Endothelial cell of umbilical vein (primary cell): ENCODE measurements around the gene NEDD1.

Experiments
- EZH2 ChIP-seq: IDR thresholded peaks from 2 replicates; pipeline ENCODE4 v1.6.1; 2012; ENCODE audit warnings: borderline replicate concordance, low read depth, mild to moderate bottlenecking, moderate library complexity, low read length, inconsistent platforms; ENCODE audit not compliant: severe bottlenecking
- TF ChIP-seq, protein P1 (sequence below), 2 donors: IDR thresholded peaks; 1 replicate in 1 of 2; 2 replicates in 1 of 2; pipeline ENCODE4 v1.5.1; 2011; ENCODE audit warnings: low read length in 2 of 2, mild to moderate bottlenecking in 2 of 2, moderate library complexity in 2 of 2, control low read depth in 1 of 2, inconsistent platforms in 1 of 2, low read depth in 1 of 2; ENCODE audit not compliant: insufficient read depth in 1 of 2; ENCODE audit errors: extremely low read depth in 1 of 2

- TF ChIP-seq, protein P1, sequence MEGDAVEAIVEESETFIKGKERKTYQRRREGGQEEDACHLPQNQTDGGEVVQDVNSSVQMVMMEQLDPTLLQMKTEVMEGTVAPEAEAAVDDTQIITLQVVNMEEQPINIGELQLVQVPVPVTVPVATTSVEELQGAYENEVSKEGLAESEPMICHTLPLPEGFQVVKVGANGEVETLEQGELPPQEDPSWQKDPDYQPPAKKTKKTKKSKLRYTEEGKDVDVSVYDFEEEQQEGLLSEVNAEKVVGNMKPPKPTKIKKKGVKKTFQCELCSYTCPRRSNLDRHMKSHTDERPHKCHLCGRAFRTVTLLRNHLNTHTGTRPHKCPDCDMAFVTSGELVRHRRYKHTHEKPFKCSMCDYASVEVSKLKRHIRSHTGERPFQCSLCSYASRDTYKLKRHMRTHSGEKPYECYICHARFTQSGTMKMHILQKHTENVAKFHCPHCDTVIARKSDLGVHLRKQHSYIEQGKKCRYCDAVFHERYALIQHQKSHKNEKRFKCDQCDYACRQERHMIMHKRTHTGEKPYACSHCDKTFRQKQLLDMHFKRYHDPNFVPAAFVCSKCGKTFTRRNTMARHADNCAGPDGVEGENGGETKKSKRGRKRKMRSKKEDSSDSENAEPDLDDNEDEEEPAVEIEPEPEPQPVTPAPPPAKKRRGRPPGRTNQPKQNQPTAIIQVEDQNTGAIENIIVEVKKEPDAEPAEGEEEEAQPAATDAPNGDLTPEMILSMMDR (IDR thresholded peaks at IDR 0.05; ENCODE audit: extremely low read depth in 1 of 2, insufficient read depth in 1 of 2, low read depth in 1 of 2, low read length in 2 of 2), result no peak
- no peak for TF ChIP-seq EZH2
These were observed 75.6 kb downstream of the NEDD1 start for GRCh38 chr12:96982671-96983070.
